Cardiac septum (tissue), 1 donor: ENCODE data around the gene KANSL1. TPM values are rescaled to one million over a fixed set of nuclear protein-coding genes. Genes with fewer than 3 reads are reported as not detected.
"Not testable (repeated sequence)": the region's sequence is repeated elsewhere in the genome, so short reads cannot be mapped to it uniquely, and the experiment has no call there.

Experiments used
- DNase-seq: peaks from one replicate; pipeline ENCODE4 v3.0.0-alpha.2; 2020; ENCODE audit warnings: low spot score
- intact Hi-C: fragments of 100-400 bp; cut with DNase I; formaldehyde crosslinking; loops from one replicate; pipeline ENCODE4 v1.14.0; 2022
- total RNA-seq: library from RNA; stranded (reverse); fragmentation: NEBNext Ultra II Directional; extraction: Animal tissue kit (Norgen Biotek cat#: 25700); gene quantifications from one replicate; pipeline ENCODE4 v1.2.1, GENCODE V29; 2021
- donor health status: DM: no; HTN: no; CAD: no.

Gene KANSL1
- total RNA-seq, 1 donor from 2014 or later = 33.6 TPM

GRCh38 chr17:46013502-46014165 lies 179.6 kb downstream of the KANSL1 start:
- intact Hi-C loops = no loop called here
- DNase-seq = no peak

DNA sequence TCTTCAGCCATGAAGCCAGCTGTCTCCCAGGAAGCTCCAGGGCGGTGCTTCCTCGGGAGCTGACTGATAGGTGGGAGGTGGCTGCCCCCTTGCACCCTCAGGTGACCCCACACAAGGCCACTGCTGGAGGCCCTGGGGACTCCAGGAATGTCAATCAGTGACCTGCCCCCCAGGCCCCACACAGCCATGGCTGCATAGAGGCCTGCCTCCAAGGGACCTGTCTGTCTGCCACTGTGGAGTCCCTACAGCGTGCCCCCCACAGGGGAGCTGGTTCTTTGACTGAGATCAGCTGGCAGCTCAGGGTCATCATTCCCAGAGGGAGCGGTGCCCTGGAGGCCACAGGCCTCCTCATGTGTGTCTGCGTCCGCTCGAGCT lies 180.1 kb downstream of the KANSL1 start:
- intact Hi-C loops = no loop called here
- DNase-seq = no peak

GRCh38 chr17:46012506-46013079 lies 180.6 kb downstream of the KANSL1 start:
- intact Hi-C loops = no loop called here
- no peak for DNase-seq

GRCh38 chr17:46011711-46012505 lies 181.3 kb downstream of the KANSL1 start:
- intact Hi-C loops = no loop called here

DNA sequence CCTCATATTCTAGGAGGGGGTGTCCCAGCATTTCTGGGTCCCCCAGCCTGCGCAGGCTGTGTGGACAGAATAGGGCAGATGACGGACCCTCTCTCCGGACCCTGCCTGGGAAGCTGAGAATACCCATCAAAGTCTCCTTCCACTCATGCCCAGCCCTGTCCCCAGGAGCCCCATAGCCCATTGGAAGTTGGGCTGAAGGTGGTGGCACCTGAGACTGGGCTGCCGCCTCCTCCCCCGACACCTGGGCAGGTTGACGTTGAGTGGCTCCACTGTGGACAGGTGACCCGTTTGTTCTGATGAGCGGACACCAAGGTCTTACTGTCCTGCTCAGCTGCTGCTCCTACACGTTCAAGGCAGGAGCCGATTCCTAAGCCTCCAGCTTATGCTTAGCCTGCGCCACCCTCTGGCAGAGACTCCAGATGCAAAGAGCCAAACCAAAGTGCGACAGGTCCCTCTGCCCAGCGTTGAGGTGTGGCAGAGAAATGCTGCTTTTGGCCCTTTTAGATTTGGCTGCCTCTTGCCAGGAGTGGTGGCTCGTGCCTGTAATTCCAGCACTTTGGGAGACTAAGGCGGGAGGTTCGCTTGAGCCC lies 182.5 kb downstream of the KANSL1 start:
- DNase-seq = no peak

More at GRCh38 chr17:46011711-46012505, 181.3 kb downstream of the KANSL1 start:
- DNase-seq = no peak

GRCh38 chr17:46009681-46010596 lies 183.3 kb downstream of the KANSL1 start:
- DNase-seq = no peak
- intact Hi-C loops = no loop called here

More for the DNA sequence above, 182.5 kb downstream of the KANSL1 start:
- intact Hi-C loops = no loop called here

DNA sequence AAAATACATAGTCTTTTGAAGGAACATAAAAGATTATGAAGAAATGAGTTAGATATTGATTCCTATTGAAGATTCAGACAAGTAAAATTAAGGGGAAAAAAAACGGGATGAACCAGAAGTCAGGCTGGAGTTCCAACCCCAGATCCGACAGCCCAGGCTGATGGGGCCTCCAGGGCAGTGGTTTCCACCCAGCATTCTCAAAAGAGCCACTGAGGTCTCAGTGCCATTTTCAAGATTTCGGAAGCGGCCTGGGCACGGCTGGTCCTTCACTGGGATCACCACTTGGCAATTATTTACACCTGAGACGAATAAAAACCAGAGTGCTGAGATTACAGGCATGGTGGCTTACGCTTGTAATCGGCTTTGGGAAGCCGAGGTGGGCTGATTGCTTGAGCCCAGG lies 184.6 kb downstream of the KANSL1 start:
- no peak for DNase-seq
- intact Hi-C loops = no loop called here

DNA sequence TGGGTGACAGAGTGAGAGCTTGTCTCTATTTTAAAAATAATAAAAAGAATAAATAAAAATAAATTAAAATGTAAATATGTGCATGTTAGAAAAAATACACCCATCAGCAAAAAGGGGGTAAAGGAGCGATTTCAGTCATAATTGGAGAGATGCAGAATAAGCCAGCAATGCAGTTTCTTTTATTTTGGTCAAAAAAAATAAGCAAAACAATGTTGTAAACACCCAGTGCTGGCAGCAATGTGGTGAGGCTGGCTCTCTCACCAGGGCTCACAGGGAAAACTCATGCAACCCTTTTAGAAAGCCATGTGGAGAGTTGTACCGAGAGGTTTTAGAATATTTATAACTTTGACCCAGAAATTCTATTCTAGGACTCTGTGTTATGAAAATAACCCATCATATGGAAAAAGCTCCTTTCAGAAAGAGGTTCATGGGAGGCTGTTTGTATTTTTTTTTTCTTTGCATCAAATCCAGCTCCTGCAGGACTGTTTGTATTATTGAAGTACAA lies 185.7 kb downstream of the KANSL1 start:
- intact Hi-C loops = no loop called here
- no peak for DNase-seq

- intact Hi-C loops, DNase-seq: not testable (repeated sequence)
These were observed 187.1 kb downstream of the KANSL1 start for GRCh38 chr17:46006082-46006481.

GRCh38 chr17:46003907-46004748 lies 189.1 kb downstream of the KANSL1 start:
- intact Hi-C loops = loop anchor here (1.0 kb wide), 1 partner anchor 209 kb away; no protein-coding TSS in a partner anchor
- DNase-seq = no peak

DNA sequence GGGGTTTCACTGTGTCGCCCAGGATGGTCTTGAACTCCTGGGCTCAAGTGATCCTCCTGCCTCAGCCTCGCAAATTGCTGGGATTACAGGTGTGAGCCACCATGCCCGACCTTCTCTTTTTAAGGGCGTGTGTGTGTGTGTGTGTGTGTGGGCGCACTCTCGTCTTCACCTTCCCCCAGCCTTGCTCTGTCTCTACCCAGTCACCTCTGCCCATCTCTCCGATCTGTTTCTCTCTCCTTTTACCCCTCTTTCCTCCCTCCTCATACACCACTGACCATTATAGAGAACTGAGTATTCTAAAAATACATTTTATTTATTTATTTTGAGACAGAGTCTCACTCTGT lies 190.3 kb downstream of the KANSL1 start:
- intact Hi-C loops = no loop called here
- no peak for DNase-seq

DNA sequence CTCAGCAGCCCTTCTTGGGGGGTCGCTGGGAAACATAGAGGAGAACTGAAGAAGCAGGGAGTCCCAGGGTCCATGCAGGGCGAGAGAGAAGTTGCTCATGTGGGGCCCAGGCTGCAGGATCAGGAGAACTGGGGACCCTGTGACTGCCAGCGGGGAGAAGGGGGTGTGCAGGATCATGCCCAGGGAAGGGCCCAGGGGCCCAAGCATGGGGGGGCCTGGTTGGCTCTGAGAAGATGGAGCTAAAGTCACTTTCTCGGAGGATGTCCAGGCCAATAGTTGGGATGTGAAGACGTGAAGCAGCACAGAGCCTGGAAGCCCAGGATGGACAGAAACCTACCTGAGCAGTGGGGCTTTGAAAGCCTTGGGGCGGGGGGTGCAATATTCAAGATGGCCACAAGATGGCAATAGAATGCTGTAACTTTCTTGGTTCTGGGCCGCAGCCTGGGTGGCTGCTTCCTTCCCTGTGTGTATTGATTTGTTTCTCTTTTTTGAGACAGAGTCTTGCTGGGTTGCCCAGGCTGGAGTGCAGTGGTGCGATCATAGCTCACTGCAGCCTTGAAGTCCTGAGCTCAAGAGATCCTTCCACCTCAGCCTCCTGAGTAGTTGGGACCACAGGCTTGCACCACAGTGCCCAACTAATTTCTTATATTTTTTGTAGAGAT lies 190.8 kb downstream of the KANSL1 start:
- intact Hi-C loops = no loop called here
- DNase-seq = peak; percentile 82

DNA sequence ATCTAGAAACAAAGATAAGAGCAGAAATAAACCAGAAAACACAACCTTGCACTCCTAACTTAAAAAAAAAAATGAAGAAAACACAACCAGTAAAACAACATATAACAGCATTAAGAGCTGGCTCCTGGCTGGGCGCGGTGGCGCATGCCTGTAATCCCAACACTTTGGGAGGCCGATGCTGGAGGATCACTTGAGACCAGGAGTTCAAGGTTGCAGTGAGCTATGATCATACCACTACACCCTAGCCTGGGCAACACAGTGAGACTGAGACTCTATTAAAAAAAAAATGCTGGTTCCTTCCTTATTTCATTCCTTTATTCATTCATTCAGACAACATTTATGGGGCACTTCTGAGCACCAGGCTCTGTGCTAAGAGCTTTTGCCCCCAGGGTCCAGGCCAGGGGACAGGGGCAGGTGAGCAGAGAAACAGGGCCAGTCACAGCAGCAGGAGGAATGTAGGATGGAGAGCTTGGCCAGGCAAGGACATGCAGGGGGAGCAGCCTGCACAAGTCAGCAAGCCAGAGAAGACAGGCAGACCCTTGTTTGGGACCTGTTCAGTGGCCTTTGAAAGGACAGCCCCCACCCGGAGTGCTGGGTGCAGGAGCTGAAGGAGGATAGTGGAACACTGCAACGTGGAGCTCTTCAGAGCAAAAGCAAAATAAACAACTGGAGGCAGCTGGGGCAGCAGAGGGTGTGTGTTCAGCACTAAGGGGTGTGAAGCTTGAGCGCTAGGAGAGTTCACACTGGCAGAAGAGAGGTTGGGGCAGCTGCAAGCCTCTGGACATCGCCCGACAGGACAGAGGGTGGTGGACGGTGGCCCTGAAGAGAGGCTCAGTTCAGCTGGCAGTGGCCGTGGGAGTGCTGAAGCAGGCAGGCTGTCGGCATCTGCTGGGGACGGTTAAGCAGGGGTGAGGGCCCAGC lies 191.6 kb downstream of the KANSL1 start:
- intact Hi-C loops = no loop called here
- DNase-seq = no peak

GRCh38 chr17:46000757-46001156 lies 192.5 kb downstream of the KANSL1 start:
- DNase-seq = no peak
- intact Hi-C loops = no loop called here

DNA sequence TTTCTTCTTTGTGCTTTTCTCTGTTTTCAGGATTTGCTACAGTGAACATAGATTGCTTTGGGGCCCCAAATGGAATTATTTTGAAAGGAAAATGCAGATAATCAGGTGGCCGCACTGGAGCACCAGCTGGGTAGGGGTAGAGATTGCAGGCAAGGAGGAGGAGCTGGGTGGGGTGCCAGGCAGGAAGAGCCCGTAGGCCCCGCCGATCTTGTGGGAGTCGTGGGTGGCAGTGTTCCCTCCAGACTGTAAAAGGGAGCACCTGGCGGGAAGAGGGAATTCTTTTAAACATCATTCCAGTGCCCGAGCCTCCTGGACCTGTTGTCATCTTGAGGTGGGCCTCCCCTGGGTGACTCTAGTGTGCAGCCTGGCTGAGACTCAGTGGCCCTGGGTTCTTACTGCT lies 192.9 kb downstream of the KANSL1 start:
- DNase-seq = no peak
- intact Hi-C loops = no loop called here

GRCh38 chr17:45999900-46000290 lies 193.3 kb downstream of the KANSL1 start:
- DNase-seq = no peak
- intact Hi-C loops = no loop called here
